ENCODE measurements around the gene MSI1. TPM values are rescaled to one million over a fixed set of nuclear protein-coding genes. Genes with fewer than 3 reads are reported as not detected.

The MSI1 gene
- total RNA-seq, 1 experiment from 2014 or later: 4.1 TPM

DNA sequence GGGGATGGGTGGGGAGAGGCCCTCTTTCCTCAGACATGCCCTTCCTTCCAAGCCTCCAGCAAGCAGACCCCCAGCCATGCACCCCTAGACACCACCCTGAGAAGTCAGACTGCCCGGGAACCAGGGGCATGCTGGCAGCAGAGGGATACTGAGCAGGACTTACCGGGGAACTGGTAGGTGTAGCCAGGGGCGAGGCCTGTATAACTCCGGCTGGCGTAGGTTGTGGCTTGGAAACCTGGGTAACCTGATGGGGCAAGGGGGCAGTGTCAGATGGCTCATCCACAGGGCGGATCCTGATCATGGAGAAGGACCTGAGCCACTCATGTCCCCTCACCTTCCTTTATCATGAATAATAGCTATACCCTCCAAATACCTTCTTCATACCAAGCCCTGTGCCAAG, 15.8 kb downstream of the MSI1 start:
- no peaks in the 10 kb centered on the region for H3K9me3 ChIP-seq (ENCODE audit: control insufficient read depth, insufficient read depth, low read depth, low read length)
- CTCF ChIA-PET: interaction anchor here (0.5 to 1.3 kb wide), 2 partner anchors 77 to 95 kb away, joined by 3 to 5 read pairs; no protein-coding TSS in a partner anchor
- intact Hi-C loops (cut with micrococcal nuclease; ENCODE audit: unreplicated experiment): no loop called here
- DNase-seq (ENCODE audit: low read depth, low spot score) (no peak), ATAC-seq (no peak)
- H3K27me3 ChIP-seq (ENCODE audit: control insufficient read depth, insufficient read depth, low read length): no peaks in the 10 kb centered on the region
- in situ Hi-C loops (cut with HindIII; ENCODE audit: low pct_unique_long_range_greater_than_20kb, low sequenced_read_pairs): no loop called here
- POLR2A ChIA-PET: no interaction called here
- no peaks in the 10 kb centered on the region for H3K36me3 ChIP-seq (ENCODE audit: control insufficient read depth, insufficient read depth, low read length)
- peaks cover 9% of the 10 kb centered on the region for H3K4me1 ChIP-seq (ENCODE audit: control insufficient read depth, insufficient read depth, low read length)
- no TSS peak for BruUV-seq (replicated peaks)
- TF ChIP-seq, protein P1, sequence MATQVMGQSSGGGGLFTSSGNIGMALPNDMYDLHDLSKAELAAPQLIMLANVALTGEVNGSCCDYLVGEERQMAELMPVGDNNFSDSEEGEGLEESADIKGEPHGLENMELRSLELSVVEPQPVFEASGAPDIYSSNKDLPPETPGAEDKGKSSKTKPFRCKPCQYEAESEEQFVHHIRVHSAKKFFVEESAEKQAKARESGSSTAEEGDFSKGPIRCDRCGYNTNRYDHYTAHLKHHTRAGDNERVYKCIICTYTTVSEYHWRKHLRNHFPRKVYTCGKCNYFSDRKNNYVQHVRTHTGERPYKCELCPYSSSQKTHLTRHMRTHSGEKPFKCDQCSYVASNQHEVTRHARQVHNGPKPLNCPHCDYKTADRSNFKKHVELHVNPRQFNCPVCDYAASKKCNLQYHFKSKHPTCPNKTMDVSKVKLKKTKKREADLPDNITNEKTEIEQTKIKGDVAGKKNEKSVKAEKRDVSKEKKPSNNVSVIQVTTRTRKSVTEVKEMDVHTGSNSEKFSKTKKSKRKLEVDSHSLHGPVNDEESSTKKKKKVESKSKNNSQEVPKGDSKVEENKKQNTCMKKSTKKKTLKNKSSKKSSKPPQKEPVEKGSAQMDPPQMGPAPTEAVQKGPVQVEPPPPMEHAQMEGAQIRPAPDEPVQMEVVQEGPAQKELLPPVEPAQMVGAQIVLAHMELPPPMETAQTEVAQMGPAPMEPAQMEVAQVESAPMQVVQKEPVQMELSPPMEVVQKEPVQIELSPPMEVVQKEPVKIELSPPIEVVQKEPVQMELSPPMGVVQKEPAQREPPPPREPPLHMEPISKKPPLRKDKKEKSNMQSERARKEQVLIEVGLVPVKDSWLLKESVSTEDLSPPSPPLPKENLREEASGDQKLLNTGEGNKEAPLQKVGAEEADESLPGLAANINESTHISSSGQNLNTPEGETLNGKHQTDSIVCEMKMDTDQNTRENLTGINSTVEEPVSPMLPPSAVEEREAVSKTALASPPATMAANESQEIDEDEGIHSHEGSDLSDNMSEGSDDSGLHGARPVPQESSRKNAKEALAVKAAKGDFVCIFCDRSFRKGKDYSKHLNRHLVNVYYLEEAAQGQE (IDR thresholded peaks at IDR 0.05; ENCODE audit: insufficient read depth in 1 of 2, low read depth in 2 of 2, low read length in 1 of 2): no peak
- TF ChIP-seq TCF7L2 (IDR thresholded peaks at IDR 0.05; ENCODE audit: low read depth, low read length): no peak
- no peak for TF ChIP-seq SIN3A (IDR thresholded peaks at IDR 0.05; ENCODE audit: borderline replicate concordance, insufficient read depth, low read depth, low read length)
- TF ChIP-seq, protein P2, sequence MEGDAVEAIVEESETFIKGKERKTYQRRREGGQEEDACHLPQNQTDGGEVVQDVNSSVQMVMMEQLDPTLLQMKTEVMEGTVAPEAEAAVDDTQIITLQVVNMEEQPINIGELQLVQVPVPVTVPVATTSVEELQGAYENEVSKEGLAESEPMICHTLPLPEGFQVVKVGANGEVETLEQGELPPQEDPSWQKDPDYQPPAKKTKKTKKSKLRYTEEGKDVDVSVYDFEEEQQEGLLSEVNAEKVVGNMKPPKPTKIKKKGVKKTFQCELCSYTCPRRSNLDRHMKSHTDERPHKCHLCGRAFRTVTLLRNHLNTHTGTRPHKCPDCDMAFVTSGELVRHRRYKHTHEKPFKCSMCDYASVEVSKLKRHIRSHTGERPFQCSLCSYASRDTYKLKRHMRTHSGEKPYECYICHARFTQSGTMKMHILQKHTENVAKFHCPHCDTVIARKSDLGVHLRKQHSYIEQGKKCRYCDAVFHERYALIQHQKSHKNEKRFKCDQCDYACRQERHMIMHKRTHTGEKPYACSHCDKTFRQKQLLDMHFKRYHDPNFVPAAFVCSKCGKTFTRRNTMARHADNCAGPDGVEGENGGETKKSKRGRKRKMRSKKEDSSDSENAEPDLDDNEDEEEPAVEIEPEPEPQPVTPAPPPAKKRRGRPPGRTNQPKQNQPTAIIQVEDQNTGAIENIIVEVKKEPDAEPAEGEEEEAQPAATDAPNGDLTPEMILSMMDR (IDR thresholded peaks at IDR 0.05): no peak
- H3K4me3 ChIP-seq (ENCODE audit: low read depth in 2 of 2, low read length in 2 of 2): no peak overlapping the region
- no peak overlapping the region for H3K27ac ChIP-seq (ENCODE audit: low read length)

DNA sequence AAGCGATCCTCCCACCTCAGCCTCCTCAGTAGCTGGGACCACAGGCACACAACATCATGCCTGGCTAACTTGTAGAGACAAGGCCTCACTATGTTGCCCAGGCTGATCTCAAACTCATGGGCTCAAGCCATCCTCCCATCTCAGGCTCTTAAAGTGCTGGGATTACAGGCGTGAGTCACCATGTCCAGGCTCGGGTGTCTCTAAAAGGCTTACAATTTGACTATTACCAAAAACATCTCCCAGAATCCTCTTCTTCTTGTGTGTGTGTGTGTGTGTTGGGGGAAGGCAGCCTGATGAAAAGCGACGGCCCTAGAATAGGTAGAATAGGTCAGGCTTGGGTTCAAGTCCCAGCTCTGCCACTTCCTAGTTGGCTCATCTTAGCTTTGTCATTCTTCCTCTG, 16.8 kb downstream of the MSI1 start:
- BruUV-seq (replicated peaks): no TSS peak
- no peak overlapping the region for H3K4me3 ChIP-seq (ENCODE audit: low read depth in 2 of 2, low read length in 2 of 2)
- H3K36me3 ChIP-seq (ENCODE audit: control insufficient read depth, insufficient read depth, low read length): no peaks in the 10 kb centered on the region
- ChIA-PET POLR2A (interaction anchor here (0.7 kb wide), 1 partner anchor 14 kb away, joined by 8 read pairs; no protein-coding TSS in a partner anchor), CTCF (no interaction called here)
- peaks cover 9% of the 10 kb centered on the region for H3K4me1 ChIP-seq (ENCODE audit: control insufficient read depth, insufficient read depth, low read length)
- TF ChIP-seq POLR2AphosphoS5 (IDR thresholded peaks at IDR 0.05; ENCODE audit: low read depth, low read length) (no peak), SIN3A (IDR thresholded peaks at IDR 0.05; ENCODE audit: borderline replicate concordance, insufficient read depth, low read depth, low read length) (no peak), TCF7L2 (IDR thresholded peaks at IDR 0.05; ENCODE audit: low read depth, low read length) (no peak)
- TF ChIP-seq, protein P2 (IDR thresholded peaks at IDR 0.05): no peak
- TF ChIP-seq, protein P1 (IDR thresholded peaks at IDR 0.05; ENCODE audit: insufficient read depth in 1 of 2, low read depth in 2 of 2, low read length in 1 of 2): no peak
- H3K27me3 ChIP-seq (ENCODE audit: control insufficient read depth, insufficient read depth, low read length): no peaks in the 10 kb centered on the region
- intact Hi-C loops (cut with micrococcal nuclease; ENCODE audit: unreplicated experiment): no loop called here
- DNase-seq (ENCODE audit: low read depth, low spot score) (no peak), ATAC-seq (no peak)
- in situ Hi-C loops (cut with HindIII; ENCODE audit: low pct_unique_long_range_greater_than_20kb, low sequenced_read_pairs): no loop called here
- no peak overlapping the region for H3K27ac ChIP-seq (ENCODE audit: low read length)
- no peaks in the 10 kb centered on the region for H3K9me3 ChIP-seq (ENCODE audit: control insufficient read depth, insufficient read depth, low read depth, low read length)

Data from Panc1 (cell line).